PC-9 (cell line): ENCODE measurements around the gene TBCE.

Source experiments
- EZH2 ChIP-seq: fragments of 200-600 bp; sonication (generic); IDR thresholded peaks from 2 replicates; pipeline ENCODE4 v1.8.0; 2017; ENCODE audit warnings: antibody characterized with exemption, low read depth
- TF ChIP-seq, protein P1 (sequence below): fragments of 200-600 bp; sonication (generic); conservative IDR thresholded peaks from 2 replicates; pipeline ENCODE4 v1.6.1; 2017; ENCODE audit warnings: mixed run types, antibody characterized with exemption, mild to moderate bottlenecking, moderate library complexity

GRCh38 chr1:235442788-235443429 is 75.7 kb downstream of the TBCE start:
- TF ChIP-seq, protein P1, sequence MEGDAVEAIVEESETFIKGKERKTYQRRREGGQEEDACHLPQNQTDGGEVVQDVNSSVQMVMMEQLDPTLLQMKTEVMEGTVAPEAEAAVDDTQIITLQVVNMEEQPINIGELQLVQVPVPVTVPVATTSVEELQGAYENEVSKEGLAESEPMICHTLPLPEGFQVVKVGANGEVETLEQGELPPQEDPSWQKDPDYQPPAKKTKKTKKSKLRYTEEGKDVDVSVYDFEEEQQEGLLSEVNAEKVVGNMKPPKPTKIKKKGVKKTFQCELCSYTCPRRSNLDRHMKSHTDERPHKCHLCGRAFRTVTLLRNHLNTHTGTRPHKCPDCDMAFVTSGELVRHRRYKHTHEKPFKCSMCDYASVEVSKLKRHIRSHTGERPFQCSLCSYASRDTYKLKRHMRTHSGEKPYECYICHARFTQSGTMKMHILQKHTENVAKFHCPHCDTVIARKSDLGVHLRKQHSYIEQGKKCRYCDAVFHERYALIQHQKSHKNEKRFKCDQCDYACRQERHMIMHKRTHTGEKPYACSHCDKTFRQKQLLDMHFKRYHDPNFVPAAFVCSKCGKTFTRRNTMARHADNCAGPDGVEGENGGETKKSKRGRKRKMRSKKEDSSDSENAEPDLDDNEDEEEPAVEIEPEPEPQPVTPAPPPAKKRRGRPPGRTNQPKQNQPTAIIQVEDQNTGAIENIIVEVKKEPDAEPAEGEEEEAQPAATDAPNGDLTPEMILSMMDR: no peak
- TF ChIP-seq EZH2: no peak
